Spleen (tissue), 11 donors: ENCODE data around the gene DHX15. TPM values are rescaled to one million over a fixed set of nuclear protein-coding genes. Genes with fewer than 3 reads are reported as not detected.

Experiments used
- DNase-seq: peaks from one replicate; pipeline ENCODE4 v3.0.0-alpha.2; 2020
- H3K27ac ChIP-seq, 8 donors: fragments of 200-600 bp; sonication (generic) in 7 of 8; 1 replicate in 4 of 8; 2 replicates in 4 of 8; pipeline versions ENCODE4 v1.5.0 to v1.8.0; 2016 to 2021; ENCODE audit warnings: inconsistent platforms in 4 of 8, mild to moderate bottlenecking in 4 of 8, moderate library complexity in 1 of 8
- H3K27me3 ChIP-seq, 7 donors: fragments of 200-600 bp; sonication (generic) in 6 of 7; replicated peaks in 1 of 7; 1 replicate in 4 of 7; 2 replicates in 3 of 7; pipeline versions ENCODE4 v1.5.0 to v1.8.0; 2016 to 2021; ENCODE audit warnings: inconsistent platforms in 3 of 7, mild to moderate bottlenecking in 1 of 7
- H3K36me3 ChIP-seq, 6 donors: fragments of 200-600 bp; sonication (generic) in 5 of 6; 1 replicate in 4 of 6; 2 replicates in 2 of 6; pipeline versions ENCODE4 v1.5.0 to v1.8.0; 2016 to 2021; ENCODE audit warnings: inconsistent platforms in 2 of 6
- H3K4me1 ChIP-seq, 6 donors: fragments of 200-600 bp; sonication (generic) in 5 of 6; 1 replicate in 3 of 6; 2 replicates in 3 of 6; pipeline versions ENCODE4 v1.5.0 to v1.8.0; 2016 to 2021; ENCODE audit warnings: inconsistent platforms in 3 of 6
- H3K4me3 ChIP-seq, 8 donors: fragments of 200-600 bp; sonication (generic) in 7 of 8; 1 replicate in 4 of 8; 2 replicates in 4 of 8; pipeline versions ENCODE4 v1.5.0 to v1.8.0; 2016 to 2021; ENCODE audit warnings: inconsistent platforms in 4 of 8, mild to moderate bottlenecking in 4 of 8, moderate library complexity in 2 of 8
- H3K9me3 ChIP-seq, 8 donors: fragments of 200-600 bp; sonication (generic) in 7 of 8; 1 replicate in 4 of 8; 2 replicates in 4 of 8; pipeline versions ENCODE4 v1.5.0 to v1.8.0; 2016 to 2021; ENCODE audit warnings: inconsistent platforms in 4 of 8
- POLR2A ChIP-seq, 3 donors: fragments of 450-650 bp; IDR thresholded peaks; one replicate each; pipeline ENCODE4 v1.5.1; 2017; ENCODE audit warnings: antibody characterized with exemption in 3 of 3, mild to moderate bottlenecking in 1 of 3
- POLR2AphosphoS5 ChIP-seq, 3 donors: sonication (generic); formaldehyde crosslinking; IDR thresholded peaks; one replicate each; pipeline ENCODE4 v1.5.1; 2017; ENCODE audit warnings: antibody characterized with exemption in 3 of 3
- WGBS, 5 donors: extraction: QIAGEN DNeasy Blood & Tissue Kit in 3 of 5; methylation state at CpG; one replicate each; pipeline versions ENCODE4 v1.1.5 to v1.1.7; 2013 to 2018; 5-methylcytosine and 5-hydroxymethylcytosine counted together
- intact Hi-C: fragments of 100-400 bp; cut with DNase I; formaldehyde crosslinking; loops from one replicate; pipeline ENCODE4 v1.15.0; 2023; ENCODE audit warnings: low total_unique reads
- polyA plus RNA-seq, 3 donors: library from polyadenylated mRNA; stranded (reverse); fragments of 200-250 nt; gene quantifications; one replicate each; pipeline ENCODE4 v1.2.1, GENCODE V29; 2013
- total RNA-seq, 7 donors: library from RNA; depleted of rRNA in 3 of 7; stranded (reverse); fragments of >200 nt in 3 of 7; fragmentation: NEBNext Ultra II Directional in 4 of 7; extraction: Animal tissue kit (Norgen Biotek cat#: 25700) in 4 of 7; gene quantifications; one replicate each; pipeline versions ENCODE4 v1.1.0 to v1.2.1, GENCODE V29; 2016 to 2021
- TF ChIP-seq, protein P1 (sequence below), 11 experiments: fragments of 200-600 bp in 7 of 11; fragments of 450-650 bp in 4 of 11; sonication (generic) in 4 of 11; IDR thresholded peaks in 8 of 11; conservative IDR thresholded peaks in 3 of 11; 1 replicate in 7 of 11; 2 replicates in 4 of 11; pipeline versions ENCODE4 v1.4.0 to v1.8.0; 2016 to 2021; ENCODE audit warnings: antibody characterized with exemption in 11 of 11, inconsistent platforms in 4 of 11, mild to moderate bottlenecking in 1 of 11
- donor health status: healthy with polysubstance abuse.
- donor health status: DM: no; HTN: no; CAD: no; lungs with moderate emphysema.
- donor health status: DM: no; HTN: no; CAD: no.
- donor health status: Bipolar disorder and iron deficiency.
- donor health status: healthy.
- donor health status: DM: no; HTN: no; CAD: no.
- donor health status: DM: yes; HTN: yes; CAD: no.

DHX15 gene
- total and polyA plus RNA-seq, 10 donors = 47.5 to 180 (median 119) TPM

- Histone ChIP-seq H3K27me3 (no peaks in the 10 kb centered on the region), H3K9me3 (no peaks in the 10 kb centered on the region)
- intact Hi-C loops = no loop called here
These were observed 67.4 kb downstream of the DHX15 start for GRCh38 chr4:24516926-24517325.

GRCh38 chr4:24515698-24516097 is 68.7 kb downstream of the DHX15 start:
- Histone ChIP-seq H3K27me3 (no peaks in the 10 kb centered on the region), H3K27ac (no peak overlapping the region), H3K4me1 (peaks cover 0 to 19% (median 7%) of the 10 kb centered on the region in 6 donors), H3K4me3 (no peak overlapping the region), H3K36me3 (peaks cover 0 to 48% (median 5%) of the 10 kb centered on the region in 6 donors), H3K9me3 (no peaks in the 10 kb centered on the region)
- WGBS, 5 donors = 95 to 98% (median 96%) methylated on average over 5 of the region's 5 CpGs
- DNase-seq = no peak
- TF ChIP-seq POLR2AphosphoS5 (IDR thresholded peaks at IDR 0.05) (no peak), POLR2A (IDR thresholded peaks at IDR 0.05) (no peak)
- TF ChIP-seq, protein P1, sequence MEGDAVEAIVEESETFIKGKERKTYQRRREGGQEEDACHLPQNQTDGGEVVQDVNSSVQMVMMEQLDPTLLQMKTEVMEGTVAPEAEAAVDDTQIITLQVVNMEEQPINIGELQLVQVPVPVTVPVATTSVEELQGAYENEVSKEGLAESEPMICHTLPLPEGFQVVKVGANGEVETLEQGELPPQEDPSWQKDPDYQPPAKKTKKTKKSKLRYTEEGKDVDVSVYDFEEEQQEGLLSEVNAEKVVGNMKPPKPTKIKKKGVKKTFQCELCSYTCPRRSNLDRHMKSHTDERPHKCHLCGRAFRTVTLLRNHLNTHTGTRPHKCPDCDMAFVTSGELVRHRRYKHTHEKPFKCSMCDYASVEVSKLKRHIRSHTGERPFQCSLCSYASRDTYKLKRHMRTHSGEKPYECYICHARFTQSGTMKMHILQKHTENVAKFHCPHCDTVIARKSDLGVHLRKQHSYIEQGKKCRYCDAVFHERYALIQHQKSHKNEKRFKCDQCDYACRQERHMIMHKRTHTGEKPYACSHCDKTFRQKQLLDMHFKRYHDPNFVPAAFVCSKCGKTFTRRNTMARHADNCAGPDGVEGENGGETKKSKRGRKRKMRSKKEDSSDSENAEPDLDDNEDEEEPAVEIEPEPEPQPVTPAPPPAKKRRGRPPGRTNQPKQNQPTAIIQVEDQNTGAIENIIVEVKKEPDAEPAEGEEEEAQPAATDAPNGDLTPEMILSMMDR (IDR thresholded peaks at IDR 0.05 in 8 of 11, conservative IDR thresholded peaks at IDR 0.05 in 3 of 11) = no peak
- intact Hi-C loops = no loop called here

More at GRCh38 chr4:24516926-24517325, 67.4 kb downstream of the DHX15 start:
- no peak for DNase-seq
- peaks cover 0 to 54% (median 5%) of the 10 kb centered on the region in 6 donors for H3K36me3 ChIP-seq
- H3K27ac ChIP-seq = no peak overlapping the region
- no peak overlapping the region for H3K4me3 ChIP-seq
- TF ChIP-seq POLR2AphosphoS5 (IDR thresholded peaks at IDR 0.05) (no peak), POLR2A (IDR thresholded peaks at IDR 0.05) (no peak)
- TF ChIP-seq, protein P1 (IDR thresholded peaks at IDR 0.05 in 8 of 11, conservative IDR thresholded peaks at IDR 0.05 in 3 of 11) = no peak
- peaks cover 0 to 19% (median 7%) of the 10 kb centered on the region in 6 donors for H3K4me1 ChIP-seq

- TF ChIP-seq POLR2A (IDR thresholded peaks at IDR 0.05) = no peak
- TF ChIP-seq, protein P1 (IDR thresholded peaks at IDR 0.05 in 8 of 11, conservative IDR thresholded peaks at IDR 0.05 in 3 of 11) = no peak
- no peak for TF ChIP-seq POLR2AphosphoS5 (IDR thresholded peaks at IDR 0.05)
- Histone ChIP-seq H3K4me3 (no peak overlapping the region), H3K9me3 (no peaks in the 10 kb centered on the region), H3K27ac (no peak overlapping the region), H3K27me3 (no peaks in the 10 kb centered on the region), H3K4me1 (peaks cover 0 to 18% (median 7%) of the 10 kb centered on the region in 6 donors), H3K36me3 (peaks cover 0 to 39% (median 5%) of the 10 kb centered on the region in 6 donors)
- DNase-seq = no peak
- WGBS, 5 donors = 57 to 81% (median 79%) methylated on average over 1 of the region's 1 CpG
- intact Hi-C loops = no loop called here
These were observed 69.5 kb downstream of the DHX15 start for GRCh38 chr4:24514808-24515207.

- TF ChIP-seq, protein P1 (IDR thresholded peaks at IDR 0.05 in 8 of 11, conservative IDR thresholded peaks at IDR 0.05 in 3 of 11) = no peak
- no peak for TF ChIP-seq POLR2A (IDR thresholded peaks at IDR 0.05)
- no peak for TF ChIP-seq POLR2AphosphoS5 (IDR thresholded peaks at IDR 0.05)
- Histone ChIP-seq H3K4me3 (no peak overlapping the region), H3K27me3 (no peaks in the 10 kb centered on the region), H3K4me1 (peaks cover 0 to 13% (median 4%) of the 10 kb centered on the region in 6 donors), H3K36me3 (peaks cover 0 to 28% (median 0%) of the 10 kb centered on the region in 6 donors), H3K27ac (no peak overlapping the region), H3K9me3 (no peaks in the 10 kb centered on the region)
- DNase-seq = no peak
- WGBS, 5 donors = 75 to 100% (median 94%) methylated on average over 2 of the region's 2 CpGs
- intact Hi-C loops = no loop called here
These were observed 70.6 kb downstream of the DHX15 start for GRCh38 chr4:24513718-24514117.
